ENCODE measurements around the gene IER3.

- TF ChIP-seq MAX (IDR thresholded peaks at IDR 0.05) (no peak), REST (IDR thresholded peaks at IDR 0.05; ENCODE audit: low read depth) (no peak), TAF1 (IDR thresholded peaks at IDR 0.05; ENCODE audit: low read depth) (no peak), EP300 (IDR thresholded peaks at IDR 0.05; ENCODE audit: borderline replicate concordance) (no peak), YY1 (IDR thresholded peaks at IDR 0.05; ENCODE audit: low read depth) (no peak), CREB1 (IDR thresholded peaks at IDR 0.05; ENCODE audit: low read depth) (no peak), USF1 (IDR thresholded peaks at IDR 0.05) (no peak), NFIC (IDR thresholded peaks at IDR 0.05) (no peak), EGR1 (IDR thresholded peaks at IDR 0.05) (no peak)
These were observed 10.3 kb upstream of the IER3 start for GRCh38 chr6:30754631-30755030.

All from Ishikawa (cell line).